Measurements from ENCODE around the gene PLA2G2D. TPM values are rescaled to one million over a fixed set of nuclear protein-coding genes. Genes with fewer than 3 reads are reported as not detected.

Gene PLA2G2D
- total and polyA plus RNA-seq, 2 donors (not counting 1 experiment from before 2014, with no cell fraction given), result not detected

- no peak overlapping the region for H3K27ac ChIP-seq (ENCODE audit: insufficient read depth, low read length)
- no peaks in the 10 kb centered on the region for H3K79me2 ChIP-seq (ENCODE audit: control insufficient read depth, insufficient read depth, low read length)
- H3K36me3 ChIP-seq (ENCODE audit: control insufficient read depth, insufficient read depth, low read length), result no peaks in the 10 kb centered on the region
- no peaks in the 10 kb centered on the region for H3K9me3 ChIP-seq (ENCODE audit: control insufficient read depth, insufficient read depth, low read depth, low read length)
- H3K4me3 ChIP-seq (replicated peaks in 1 of 4; ENCODE audit: control extremely low read depth in 1 of 4, insufficient read depth in 1 of 4, low read depth in 3 of 4, low read length in 4 of 4), result no peak overlapping the region
- no peaks in the 10 kb centered on the region for H3K4me1 ChIP-seq (ENCODE audit: control insufficient read depth, extremely low read depth, insufficient read depth, low read length)
- TF ChIP-seq, protein P1, sequence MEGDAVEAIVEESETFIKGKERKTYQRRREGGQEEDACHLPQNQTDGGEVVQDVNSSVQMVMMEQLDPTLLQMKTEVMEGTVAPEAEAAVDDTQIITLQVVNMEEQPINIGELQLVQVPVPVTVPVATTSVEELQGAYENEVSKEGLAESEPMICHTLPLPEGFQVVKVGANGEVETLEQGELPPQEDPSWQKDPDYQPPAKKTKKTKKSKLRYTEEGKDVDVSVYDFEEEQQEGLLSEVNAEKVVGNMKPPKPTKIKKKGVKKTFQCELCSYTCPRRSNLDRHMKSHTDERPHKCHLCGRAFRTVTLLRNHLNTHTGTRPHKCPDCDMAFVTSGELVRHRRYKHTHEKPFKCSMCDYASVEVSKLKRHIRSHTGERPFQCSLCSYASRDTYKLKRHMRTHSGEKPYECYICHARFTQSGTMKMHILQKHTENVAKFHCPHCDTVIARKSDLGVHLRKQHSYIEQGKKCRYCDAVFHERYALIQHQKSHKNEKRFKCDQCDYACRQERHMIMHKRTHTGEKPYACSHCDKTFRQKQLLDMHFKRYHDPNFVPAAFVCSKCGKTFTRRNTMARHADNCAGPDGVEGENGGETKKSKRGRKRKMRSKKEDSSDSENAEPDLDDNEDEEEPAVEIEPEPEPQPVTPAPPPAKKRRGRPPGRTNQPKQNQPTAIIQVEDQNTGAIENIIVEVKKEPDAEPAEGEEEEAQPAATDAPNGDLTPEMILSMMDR (conservative IDR thresholded peaks at IDR 0.05 in 1 of 2, IDR thresholded peaks at IDR 0.05 in 1 of 2; ENCODE audit: low read depth in 1 of 2, low read length in 2 of 2), result no peak
- no peak for TF ChIP-seq EZH2 (IDR thresholded peaks at IDR 0.05; ENCODE audit: low read length, missing control alignments)
- no peak for DNase-seq (ENCODE audit: low read depth in 2 of 2)
- H4K20me1 ChIP-seq (ENCODE audit: control insufficient read depth, extremely low read depth, insufficient read depth, low read length), result no peaks in the 10 kb centered on the region
- H3K27me3 ChIP-seq (ENCODE audit: control insufficient read depth, insufficient read depth, low read length), result no peaks in the 10 kb centered on the region
- no peak overlapping the region for H2AFZ ChIP-seq (ENCODE audit: low read length)
- H3K9ac ChIP-seq (ENCODE audit: insufficient read depth, low read length), result no peak overlapping the region
- no peak overlapping the region for H3K4me2 ChIP-seq (ENCODE audit: extremely low read depth, insufficient read depth, low read length)
These were observed 36.0 kb downstream of the PLA2G2D start for GRCh38 chr1:20083178-20083944.

GRCh38 chr1:20082772-20083171, 36.6 kb downstream of the PLA2G2D start:
- no peaks in the 10 kb centered on the region for H3K36me3 ChIP-seq (ENCODE audit: control insufficient read depth, insufficient read depth, low read length)
- no peaks in the 10 kb centered on the region for H3K27me3 ChIP-seq (ENCODE audit: control insufficient read depth, insufficient read depth, low read length)
- H3K4me2 ChIP-seq (ENCODE audit: extremely low read depth, insufficient read depth, low read length), result no peak overlapping the region
- H4K20me1 ChIP-seq (ENCODE audit: control insufficient read depth, extremely low read depth, insufficient read depth, low read length), result no peaks in the 10 kb centered on the region
- H3K4me3 ChIP-seq (replicated peaks in 1 of 4; ENCODE audit: control extremely low read depth in 1 of 4, insufficient read depth in 1 of 4, low read depth in 3 of 4, low read length in 4 of 4), result no peak overlapping the region
- H3K4me1 ChIP-seq (ENCODE audit: control insufficient read depth, extremely low read depth, insufficient read depth, low read length), result no peaks in the 10 kb centered on the region
- DNase-seq (ENCODE audit: low read depth in 2 of 2), result no peak
- TF ChIP-seq, protein P1 (conservative IDR thresholded peaks at IDR 0.05 in 1 of 2, IDR thresholded peaks at IDR 0.05 in 1 of 2; ENCODE audit: low read depth in 1 of 2, low read length in 2 of 2), result no peak
- no peak for TF ChIP-seq EZH2 (IDR thresholded peaks at IDR 0.05; ENCODE audit: low read length, missing control alignments)
- no peaks in the 10 kb centered on the region for H3K79me2 ChIP-seq (ENCODE audit: control insufficient read depth, insufficient read depth, low read length)
- H3K9me3 ChIP-seq (ENCODE audit: control insufficient read depth, insufficient read depth, low read depth, low read length), result no peaks in the 10 kb centered on the region
- no peak overlapping the region for H3K27ac ChIP-seq (ENCODE audit: insufficient read depth, low read length)
- H2AFZ ChIP-seq (ENCODE audit: low read length), result no peak overlapping the region
- no peak overlapping the region for H3K9ac ChIP-seq (ENCODE audit: insufficient read depth, low read length)

GRCh38 chr1:20081353-20081810, 38.0 kb downstream of the PLA2G2D start:
- H3K4me2 ChIP-seq (ENCODE audit: extremely low read depth, insufficient read depth, low read length), result no peak overlapping the region
- no peaks in the 10 kb centered on the region for H4K20me1 ChIP-seq (ENCODE audit: control insufficient read depth, extremely low read depth, insufficient read depth, low read length)
- H3K4me1 ChIP-seq (ENCODE audit: control insufficient read depth, extremely low read depth, insufficient read depth, low read length), result no peaks in the 10 kb centered on the region
- H3K79me2 ChIP-seq (ENCODE audit: control insufficient read depth, insufficient read depth, low read length), result no peaks in the 10 kb centered on the region
- no peaks in the 10 kb centered on the region for H3K9me3 ChIP-seq (ENCODE audit: control insufficient read depth, insufficient read depth, low read depth, low read length)
- H3K27ac ChIP-seq (ENCODE audit: insufficient read depth, low read length), result no peak overlapping the region
- no peak overlapping the region for H3K9ac ChIP-seq (ENCODE audit: insufficient read depth, low read length)
- H3K36me3 ChIP-seq (ENCODE audit: control insufficient read depth, insufficient read depth, low read length), result no peaks in the 10 kb centered on the region
- no peak for DNase-seq (ENCODE audit: low read depth in 2 of 2)
- TF ChIP-seq, protein P1 (conservative IDR thresholded peaks at IDR 0.05 in 1 of 2, IDR thresholded peaks at IDR 0.05 in 1 of 2; ENCODE audit: low read depth in 1 of 2, low read length in 2 of 2), result no peak
- no peak for TF ChIP-seq EZH2 (IDR thresholded peaks at IDR 0.05; ENCODE audit: low read length, missing control alignments)
- H3K4me3 ChIP-seq (replicated peaks in 1 of 4; ENCODE audit: control extremely low read depth in 1 of 4, insufficient read depth in 1 of 4, low read depth in 3 of 4, low read length in 4 of 4), result no peak overlapping the region
- H2AFZ ChIP-seq (ENCODE audit: low read length), result no peak overlapping the region
- H3K27me3 ChIP-seq (ENCODE audit: control insufficient read depth, insufficient read depth, low read length), result no peaks in the 10 kb centered on the region
